ENCODE data around the gene HYOU1.
"Not testable (repeated sequence)": the region's sequence is repeated elsewhere in the genome, so short reads cannot be mapped to it uniquely, and the experiment has no call there.

Gene HYOU1

GRCh38 chr11:119042927-119043326, 14.1 kb downstream of the HYOU1 start:
- DNase-seq = no peak

- no peak for DNase-seq
Measured at GRCh38 chr11:119041821-119042514, 15.0 kb downstream of the HYOU1 start.

DNA sequence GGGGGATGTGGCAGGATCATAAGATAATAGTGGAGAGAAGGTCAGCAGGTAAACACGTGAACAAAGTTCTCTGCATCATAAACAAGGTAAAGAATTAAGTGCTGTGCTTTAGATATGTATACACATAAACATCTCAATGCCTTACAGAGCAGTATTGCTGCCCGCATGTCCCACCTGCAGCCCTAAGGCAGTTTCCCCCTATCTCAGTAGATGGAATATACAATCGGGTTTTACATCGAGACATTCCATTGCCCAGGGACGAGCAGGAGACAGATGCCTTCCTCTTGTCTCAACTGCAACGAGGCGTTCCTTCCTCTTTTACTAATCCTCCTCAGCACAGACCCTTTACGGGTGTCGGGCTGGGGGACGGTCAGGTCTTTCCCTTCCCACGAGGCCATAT, 17.5 kb downstream of the HYOU1 start:
- not testable (repeated sequence) for DNase-seq

DNA sequence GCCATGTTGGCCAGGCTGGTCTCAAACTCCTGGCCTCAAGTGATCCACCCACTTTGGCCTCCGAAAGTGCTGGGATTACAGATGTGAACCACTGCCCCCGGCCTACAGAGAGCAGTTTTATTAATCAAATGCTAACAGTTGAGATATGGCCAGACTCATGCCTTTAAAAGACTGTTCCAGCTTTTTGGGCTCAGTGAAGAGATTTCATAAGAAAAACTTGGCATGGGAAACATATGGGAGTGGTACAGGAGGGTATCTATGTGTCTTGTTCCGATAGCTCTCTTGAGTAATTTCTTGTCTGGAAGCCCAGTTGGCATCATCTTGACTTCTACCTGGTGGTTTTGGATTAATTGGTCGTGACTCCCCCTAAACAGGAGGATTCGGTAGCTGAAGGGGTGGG, 18.1 kb downstream of the HYOU1 start:
- no peak for DNase-seq

- no peak for DNase-seq
Measured at GRCh38 chr11:119034813-119035212, 22.2 kb downstream of the HYOU1 start.

GRCh38 chr11:119033421-119033820, 23.6 kb downstream of the HYOU1 start:
- DNase-seq = not testable (repeated sequence)

- no peak for DNase-seq
Measured at GRCh38 chr11:119031912-119032280, 25.1 kb downstream of the HYOU1 start.

GRCh38 chr11:119030329-119031047, 26.5 kb downstream of the HYOU1 start, which contains the start of gene SLC37A4:
Gene SLC37A4, minus strand, starts transcription at chr11:119030877.
- DNase-seq = peak; percentile 98

DNA sequence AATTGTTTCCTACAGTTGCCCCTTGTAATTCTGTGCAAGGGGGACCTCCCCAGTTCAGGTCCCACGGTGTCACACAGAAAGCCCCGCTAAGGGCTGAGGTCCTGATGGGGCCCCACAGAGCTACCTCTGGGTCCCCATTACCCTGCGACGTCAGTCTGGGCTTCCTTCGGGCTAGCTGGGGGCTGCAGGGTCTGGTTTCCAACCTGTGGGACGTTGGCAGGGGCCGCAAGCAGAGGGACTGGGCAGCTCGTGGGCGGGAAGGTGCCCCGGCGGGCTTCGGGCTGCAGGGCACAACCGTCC, 27.0 kb downstream of the HYOU1 start:
- no peak for DNase-seq

DNA sequence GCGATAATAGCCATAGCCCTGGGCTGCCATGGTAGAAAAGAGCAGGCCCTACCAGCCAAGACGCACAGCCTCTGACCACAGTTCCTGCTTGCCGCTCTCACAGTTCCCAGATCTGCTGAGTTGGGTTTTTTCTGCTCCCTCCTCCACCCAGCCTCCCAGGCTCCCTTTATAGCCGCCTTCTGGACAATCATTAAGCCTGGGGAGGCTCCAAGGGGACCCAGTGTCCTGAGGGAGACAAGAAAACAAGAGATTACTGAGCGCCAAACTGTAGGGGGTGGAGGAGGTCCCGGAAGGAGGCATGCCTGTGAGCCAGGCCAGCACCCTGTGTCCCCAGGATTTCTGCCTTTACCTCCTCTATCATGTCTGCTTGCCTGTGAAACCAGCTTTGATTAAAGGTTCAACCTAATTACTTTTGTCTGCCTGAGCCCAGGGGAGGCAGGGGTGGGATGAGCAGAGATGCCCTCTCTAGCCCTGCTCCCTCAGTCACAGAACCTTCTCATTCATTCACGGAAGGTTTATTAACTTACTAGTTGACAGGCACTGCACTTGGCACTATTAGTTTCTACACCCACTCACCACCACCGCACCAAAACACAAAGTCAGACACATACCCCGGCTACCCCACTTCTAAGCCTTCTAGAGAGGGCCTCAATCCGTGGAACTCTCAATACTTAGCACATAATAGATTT, 27.5 kb downstream of the HYOU1 start:
- peak; percentile 6 for DNase-seq

GRCh38 chr11:119029069-119029339, 28.0 kb downstream of the HYOU1 start:
- DNase-seq = no peak

- no peak for DNase-seq
Measured at GRCh38 chr11:119028346-119029068, 28.5 kb downstream of the HYOU1 start.

GRCh38 chr11:119027561-119028345, 29.3 kb downstream of the HYOU1 start:
- no peak for DNase-seq

DNA sequence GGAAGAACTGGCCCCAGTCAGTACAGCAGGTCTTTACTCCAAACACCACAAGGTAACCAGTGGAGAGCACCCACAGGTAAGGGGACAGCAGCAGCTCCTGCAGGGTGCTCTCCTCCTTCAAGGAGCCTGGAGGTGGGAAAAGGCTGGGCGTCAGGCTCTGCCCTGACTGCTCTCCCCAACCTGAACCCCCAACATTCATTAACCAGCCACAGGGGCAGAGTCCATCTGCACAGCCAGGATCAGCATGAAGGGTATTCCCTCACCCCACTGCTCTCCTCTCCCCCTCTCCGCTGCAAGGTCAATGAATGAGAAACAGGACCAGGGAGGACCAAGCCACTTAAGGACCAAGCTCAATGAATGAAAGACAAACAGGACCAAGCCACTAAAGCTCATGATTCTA, 30.0 kb downstream of the HYOU1 start:
- no peak for DNase-seq

- DNase-seq = no peak
Measured at GRCh38 chr11:119025978-119026766, 30.8 kb downstream of the HYOU1 start.

GRCh38 chr11:119025541-119025940, 31.5 kb downstream of the HYOU1 start:
- no peak for DNase-seq

DNA sequence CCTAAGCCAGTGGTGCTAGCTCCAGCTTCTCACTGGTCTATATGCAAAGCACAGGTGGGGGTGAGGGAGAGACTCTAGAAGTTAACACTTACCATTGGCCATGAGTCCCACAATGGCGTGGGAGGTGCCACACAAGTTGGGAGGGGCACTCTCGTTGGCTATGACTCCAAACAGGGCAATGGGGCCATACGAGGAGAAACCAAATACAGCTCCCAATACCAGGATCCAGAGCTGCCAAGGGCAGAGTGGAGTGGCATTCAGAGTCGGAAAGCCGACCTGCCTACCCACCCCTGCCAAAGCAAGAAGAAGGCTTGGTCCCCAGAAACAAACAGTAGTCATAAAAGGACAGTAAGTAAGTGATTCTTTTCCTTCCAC, 31.9 kb downstream of the HYOU1 start:
- no peak for DNase-seq

GRCh38 chr11:119024430-119025098, 32.4 kb downstream of the HYOU1 start:
- DNase-seq = no peak

DNA sequence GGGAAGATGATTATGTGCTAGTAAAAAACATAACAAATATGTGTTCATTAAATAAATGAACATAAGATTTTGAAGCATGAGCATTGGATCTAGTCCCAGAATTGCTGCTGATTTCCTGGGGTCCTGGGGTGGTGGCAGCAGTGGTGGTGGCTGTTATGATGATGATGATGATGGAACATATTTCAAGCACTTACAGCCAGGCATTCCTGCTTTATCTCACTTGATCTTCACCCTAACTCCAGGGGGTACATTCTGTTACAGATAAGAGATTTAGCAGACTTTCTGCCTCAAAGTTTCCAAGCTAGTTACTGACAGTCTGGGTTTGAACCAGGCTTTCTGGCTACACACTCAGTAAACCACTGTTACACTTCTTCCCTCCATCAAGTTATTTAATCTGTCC, 33.3 kb downstream of the HYOU1 start:
- DNase-seq = no peak

GRCh38 chr11:119021631-119022030, 35.4 kb downstream of the HYOU1 start:
- DNase-seq = no peak

- DNase-seq = no peak
Measured at GRCh38 chr11:119019996-119020395, 37.0 kb downstream of the HYOU1 start.

All from NCI-H146 (cell line).